K562 (cell line): ENCODE results near the gene CXCR3.

Experiments
- DIDO1 ChIP-seq: fragments of 450-650 bp; IDR thresholded peaks from 2 replicates; pipeline ENCODE4 v1.6.1; 2016; ENCODE audit warnings: low read depth, missing biosample characterization, missing genetic modification characterization
- EP300 ChIP-seq: IDR thresholded peaks from 2 replicates; pipeline ENCODE4 v1.6.1; 2012; ENCODE audit warnings: low read length, improper control_type of control experiment
- NFXL1 ChIP-seq: fragments of 450-650 bp; formaldehyde crosslinking; IDR thresholded peaks from 2 replicates; pipeline ENCODE4 v1.4.0; 2021; ENCODE audit warnings: mild to moderate bottlenecking
- POLR2A ChIP-seq: fragments of 450-650 bp; conservative IDR thresholded peaks from 2 replicates; pipeline ENCODE4 v1.6.1; 2016
- POLR2AphosphoS5 ChIP-seq: IDR thresholded peaks from 2 replicates; pipeline ENCODE4 v1.6.1; 2011; ENCODE audit warnings: mild to moderate bottlenecking, low read depth, low read length, moderate library complexity; ENCODE audit not compliant: control insufficient read depth, insufficient read depth
- SAP30 ChIP-seq: fragments of 200-600 bp; sonication (generic); IDR thresholded peaks from 2 replicates; pipeline ENCODE4 v1.6.1; 2012; ENCODE audit warnings: borderline replicate concordance, low read depth, mild to moderate bottlenecking, moderate library complexity, low read length, control low read depth, inconsistent platforms; ENCODE audit not compliant: insufficient read depth, poor library complexity, severe bottlenecking
- SMAD4 ChIP-seq: fragments of 250-450 bp; sonication (Bioruptor Pico); conservative IDR thresholded peaks from 2 replicates; pipeline ENCODE4 v1.8.0; 2021; ENCODE audit warnings: inconsistent platforms, mild to moderate bottlenecking, moderate library complexity
- SP1 ChIP-seq: sonication (generic); formaldehyde crosslinking; IDR thresholded peaks from 2 replicates; pipeline ENCODE4 v1.8.1; 2022; ENCODE audit warnings: mild to moderate bottlenecking, missing genetic modification reagents
- TAF9B ChIP-seq: fragments of 450-650 bp; IDR thresholded peaks from 2 replicates; pipeline ENCODE4 v1.6.1; 2018; ENCODE audit warnings: mild to moderate bottlenecking; ENCODE audit not compliant: partially characterized antibody
- TEAD4 ChIP-seq, 2 experiments: sonication (generic) in 1 of 2; formaldehyde crosslinking in 1 of 2; IDR thresholded peaks; 2 replicates each; pipeline versions ENCODE4 v1.6.1 to v1.8.0; 2012 to 2022; ENCODE audit warnings: borderline replicate concordance in 1 of 2, inconsistent platforms in 1 of 2, low read length in 1 of 2, mild to moderate bottlenecking in 1 of 2, missing genetic modification reagents in 1 of 2
- TF ChIP-seq, protein P1 (sequence below), 3 experiments: IDR thresholded peaks in 2 of 3; conservative IDR thresholded peaks in 1 of 3; 2 replicates each; pipeline ENCODE4 v1.5.1; 2011 to 2012; ENCODE audit warnings: low read length in 3 of 3, mild to moderate bottlenecking in 3 of 3, control low read depth in 2 of 3, improper control_type of control experiment in 1 of 3, inconsistent platforms in 1 of 3, low read depth in 1 of 3, mixed read lengths in 1 of 3, moderate library complexity in 1 of 3; ENCODE audit not compliant: insufficient read depth in 2 of 3
- TF ChIP-seq, protein P2 (sequence below): sonication (generic); formaldehyde crosslinking; IDR thresholded peaks from 2 replicates; pipeline ENCODE4 v1.5.0; 2020; ENCODE audit warnings: missing genetic modification reagents

DNA sequence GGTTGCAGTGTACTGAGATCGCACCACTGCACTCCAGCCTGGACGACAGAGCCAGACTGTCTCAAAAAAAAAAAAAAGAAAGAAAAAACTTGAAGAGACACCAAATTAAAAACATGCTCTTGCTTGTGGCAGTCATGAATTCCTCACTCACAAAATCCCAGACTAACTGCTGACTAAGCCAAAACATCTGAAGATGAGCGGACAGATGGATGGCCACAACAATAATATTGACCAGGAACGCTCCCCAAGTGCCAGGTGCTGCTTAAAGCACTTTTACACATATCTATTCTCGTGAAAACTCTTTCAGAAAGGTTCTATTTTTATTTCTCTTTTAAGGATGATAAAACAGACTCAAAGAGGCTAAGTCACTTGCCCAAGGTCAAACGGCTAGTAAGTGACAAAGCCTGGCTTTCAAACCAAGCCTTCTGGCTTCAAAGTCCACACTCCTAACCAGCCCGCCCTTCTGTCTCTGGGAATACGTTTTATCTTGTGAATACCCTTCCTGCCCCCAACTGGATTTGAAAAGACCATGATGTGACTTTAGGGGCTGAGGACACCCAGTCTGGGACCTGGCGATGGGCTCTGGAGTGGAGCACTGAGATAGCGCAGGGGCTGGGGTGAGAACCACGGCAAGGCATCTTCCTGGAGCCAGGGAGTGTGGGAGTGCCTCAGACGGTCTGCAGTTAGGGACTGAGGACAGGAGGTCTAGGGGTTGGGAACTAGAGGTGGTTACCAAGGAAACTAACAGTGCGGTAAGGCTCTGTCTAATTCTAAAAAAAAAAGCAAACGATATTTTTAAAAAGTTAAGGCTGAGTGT is 9.5 kb upstream of the CXCR3 start:
- TF ChIP-seq POLR2AphosphoS5: no peak
- no peak for TF ChIP-seq EP300
- TF ChIP-seq DIDO1: no peak
- TF ChIP-seq SMAD4: no peak
- TF ChIP-seq TEAD4 (IDR thresholded peaks at IDR 0.05; ENCODE audit: low read length): no peak
- no peak for TF ChIP-seq TEAD4 (CRISPR knock-in tag; IDR thresholded peaks at IDR 0.05; ENCODE audit: borderline replicate concordance)
- TF ChIP-seq, protein P1, sequence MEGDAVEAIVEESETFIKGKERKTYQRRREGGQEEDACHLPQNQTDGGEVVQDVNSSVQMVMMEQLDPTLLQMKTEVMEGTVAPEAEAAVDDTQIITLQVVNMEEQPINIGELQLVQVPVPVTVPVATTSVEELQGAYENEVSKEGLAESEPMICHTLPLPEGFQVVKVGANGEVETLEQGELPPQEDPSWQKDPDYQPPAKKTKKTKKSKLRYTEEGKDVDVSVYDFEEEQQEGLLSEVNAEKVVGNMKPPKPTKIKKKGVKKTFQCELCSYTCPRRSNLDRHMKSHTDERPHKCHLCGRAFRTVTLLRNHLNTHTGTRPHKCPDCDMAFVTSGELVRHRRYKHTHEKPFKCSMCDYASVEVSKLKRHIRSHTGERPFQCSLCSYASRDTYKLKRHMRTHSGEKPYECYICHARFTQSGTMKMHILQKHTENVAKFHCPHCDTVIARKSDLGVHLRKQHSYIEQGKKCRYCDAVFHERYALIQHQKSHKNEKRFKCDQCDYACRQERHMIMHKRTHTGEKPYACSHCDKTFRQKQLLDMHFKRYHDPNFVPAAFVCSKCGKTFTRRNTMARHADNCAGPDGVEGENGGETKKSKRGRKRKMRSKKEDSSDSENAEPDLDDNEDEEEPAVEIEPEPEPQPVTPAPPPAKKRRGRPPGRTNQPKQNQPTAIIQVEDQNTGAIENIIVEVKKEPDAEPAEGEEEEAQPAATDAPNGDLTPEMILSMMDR (IDR thresholded peaks at IDR 0.05 in 2 of 3, conservative IDR thresholded peaks at IDR 0.05 in 1 of 3; ENCODE audit: insufficient read depth in 2 of 3, low read depth in 1 of 3, low read length in 3 of 3): no peak
- no peak for TF ChIP-seq NFXL1
- TF ChIP-seq POLR2A: no peak
- TF ChIP-seq SAP30: no peak
- TF ChIP-seq SP1 (CRISPR knock-in tag): no peak
- TF ChIP-seq, protein P2, sequence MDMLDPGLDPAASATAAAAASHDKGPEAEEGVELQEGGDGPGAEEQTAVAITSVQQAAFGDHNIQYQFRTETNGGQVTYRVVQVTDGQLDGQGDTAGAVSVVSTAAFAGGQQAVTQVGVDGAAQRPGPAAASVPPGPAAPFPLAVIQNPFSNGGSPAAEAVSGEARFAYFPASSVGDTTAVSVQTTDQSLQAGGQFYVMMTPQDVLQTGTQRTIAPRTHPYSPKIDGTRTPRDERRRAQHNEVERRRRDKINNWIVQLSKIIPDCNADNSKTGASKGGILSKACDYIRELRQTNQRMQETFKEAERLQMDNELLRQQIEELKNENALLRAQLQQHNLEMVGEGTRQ (CRISPR knock-in tag): no peak
- no peak for TF ChIP-seq TAF9B
